Lower lobe of right lung (tissue), 2 donors: ENCODE measurements around the gene IPO9. TPM values are rescaled to one million over a fixed set of nuclear protein-coding genes. Genes with fewer than 3 reads are reported as not detected.

Experiments used
- ATAC-seq, 2 donors: fragments of 200-7000 bp; cut with Tn5 transposase; one replicate each; pipeline ENCODE4 v1.9.1; 2020 to 2022; ENCODE audit warnings: mild to moderate bottlenecking in 2 of 2, moderate library complexity in 2 of 2
- DNase-seq: peaks from one replicate; pipeline ENCODE4 v3.0.0-alpha.2; 2020
- H3K27ac ChIP-seq: fragments of 200-600 bp; one replicate; pipeline ENCODE4 v1.8.0; 2022
- H3K27me3 ChIP-seq: fragments of 200-600 bp; one replicate; pipeline ENCODE4 v1.8.0; 2022; ENCODE audit warnings: low read depth
- H3K36me3 ChIP-seq: fragments of 200-600 bp; one replicate; pipeline ENCODE4 v1.8.0; 2022; ENCODE audit warnings: mild to moderate bottlenecking
- H3K4me1 ChIP-seq: fragments of 200-600 bp; one replicate; pipeline ENCODE4 v1.8.0; 2022
- H3K4me3 ChIP-seq: fragments of 200-600 bp; one replicate; pipeline ENCODE4 v1.8.0; 2022; ENCODE audit warnings: mild to moderate bottlenecking
- H3K9me3 ChIP-seq: fragments of 200-600 bp; one replicate; pipeline ENCODE4 v1.8.0; 2022
- intact Hi-C: fragments of 100-400 bp; cut with DNase I; formaldehyde crosslinking; loops from one replicate; pipeline ENCODE4 v1.11.0; 2022
- total RNA-seq: library from RNA; stranded (reverse); fragmentation: NEBNext Ultra II Directional; extraction: Animal tissue kit (Norgen Biotek cat#: 25700); gene quantifications from one replicate; pipeline ENCODE4 v1.2.1, GENCODE V29; 2021
- TF ChIP-seq, protein P1 (sequence below): fragments of 200-600 bp; IDR thresholded peaks from one replicate; pipeline ENCODE4 v1.8.0; 2022; ENCODE audit warnings: antibody characterized with exemption, mild to moderate bottlenecking
- donor health status: DM: no; HTN: yes; CAD: no; lungs with severe emphysema.

IPO9 gene
- total RNA-seq, 1 donor from 2014 or later: 34.1 TPM

- peaks cover 61% of the 10 kb centered on the region for H3K36me3 ChIP-seq
- no peak for ATAC-seq
- intact Hi-C loops: no loop called here
Observed at GRCh38 chr1:201783058-201783457, 45.9 kb upstream of the IPO9 start.

GRCh38 chr1:201783572-201783971, 45.4 kb upstream of the IPO9 start:
- H3K9me3 ChIP-seq: no peaks in the 10 kb centered on the region
- no peak for ATAC-seq
- peaks cover 66% of the 10 kb centered on the region for H3K36me3 ChIP-seq
- no peak for DNase-seq
- H3K4me1 ChIP-seq: no peaks in the 10 kb centered on the region
- TF ChIP-seq, protein P1, sequence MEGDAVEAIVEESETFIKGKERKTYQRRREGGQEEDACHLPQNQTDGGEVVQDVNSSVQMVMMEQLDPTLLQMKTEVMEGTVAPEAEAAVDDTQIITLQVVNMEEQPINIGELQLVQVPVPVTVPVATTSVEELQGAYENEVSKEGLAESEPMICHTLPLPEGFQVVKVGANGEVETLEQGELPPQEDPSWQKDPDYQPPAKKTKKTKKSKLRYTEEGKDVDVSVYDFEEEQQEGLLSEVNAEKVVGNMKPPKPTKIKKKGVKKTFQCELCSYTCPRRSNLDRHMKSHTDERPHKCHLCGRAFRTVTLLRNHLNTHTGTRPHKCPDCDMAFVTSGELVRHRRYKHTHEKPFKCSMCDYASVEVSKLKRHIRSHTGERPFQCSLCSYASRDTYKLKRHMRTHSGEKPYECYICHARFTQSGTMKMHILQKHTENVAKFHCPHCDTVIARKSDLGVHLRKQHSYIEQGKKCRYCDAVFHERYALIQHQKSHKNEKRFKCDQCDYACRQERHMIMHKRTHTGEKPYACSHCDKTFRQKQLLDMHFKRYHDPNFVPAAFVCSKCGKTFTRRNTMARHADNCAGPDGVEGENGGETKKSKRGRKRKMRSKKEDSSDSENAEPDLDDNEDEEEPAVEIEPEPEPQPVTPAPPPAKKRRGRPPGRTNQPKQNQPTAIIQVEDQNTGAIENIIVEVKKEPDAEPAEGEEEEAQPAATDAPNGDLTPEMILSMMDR: no peak
- no peaks in the 10 kb centered on the region for H3K27me3 ChIP-seq
- intact Hi-C loops: no loop called here
- H3K27ac ChIP-seq: no peak overlapping the region
- H3K4me3 ChIP-seq: no peak overlapping the region

More at GRCh38 chr1:201783058-201783457, 45.9 kb upstream of the IPO9 start:
- no peak for DNase-seq
- Histone ChIP-seq H3K4me1 (no peaks in the 10 kb centered on the region), H3K27ac (no peak overlapping the region), H3K9me3 (no peaks in the 10 kb centered on the region), H3K4me3 (no peak overlapping the region), H3K27me3 (no peaks in the 10 kb centered on the region)
- TF ChIP-seq, protein P1: no peak

GRCh38 chr1:201785291-201785690, 43.7 kb upstream of the IPO9 start:
- intact Hi-C loops: no loop called here
- no peaks in the 10 kb centered on the region for H3K27me3 ChIP-seq
- no peak overlapping the region for H3K4me3 ChIP-seq
- H3K4me1 ChIP-seq: peaks cover 6% of the 10 kb centered on the region
- peaks cover 68% of the 10 kb centered on the region for H3K36me3 ChIP-seq
- ATAC-seq (no peak), DNase-seq (no peak)
- TF ChIP-seq, protein P1: no peak
- no peak overlapping the region for H3K27ac ChIP-seq
- H3K9me3 ChIP-seq: no peaks in the 10 kb centered on the region

- Histone ChIP-seq H3K27ac (no peak overlapping the region), H3K36me3 (peaks cover 58% of the 10 kb centered on the region), H3K4me1 (peaks cover 22% of the 10 kb centered on the region), H3K4me3 (no peak overlapping the region), H3K9me3 (no peaks in the 10 kb centered on the region), H3K27me3 (no peaks in the 10 kb centered on the region)
- intact Hi-C loops: no loop called here
- TF ChIP-seq, protein P1: no peak
- DNase-seq (no peak), ATAC-seq (no peak)
Observed at GRCh38 chr1:201786824-201787223, 42.1 kb upstream of the IPO9 start.

- Histone ChIP-seq H3K27me3 (no peaks in the 10 kb centered on the region), H3K27ac (no peak overlapping the region), H3K4me3 (no peak overlapping the region), H3K9me3 (no peaks in the 10 kb centered on the region), H3K4me1 (peaks cover 34% of the 10 kb centered on the region), H3K36me3 (peaks cover 46% of the 10 kb centered on the region)
- TF ChIP-seq, protein P1: no peak
- ATAC-seq (no peak), DNase-seq (no peak)
- intact Hi-C loops: no loop called here
Observed at GRCh38 chr1:201788296-201788695, 40.7 kb upstream of the IPO9 start.

DNA sequence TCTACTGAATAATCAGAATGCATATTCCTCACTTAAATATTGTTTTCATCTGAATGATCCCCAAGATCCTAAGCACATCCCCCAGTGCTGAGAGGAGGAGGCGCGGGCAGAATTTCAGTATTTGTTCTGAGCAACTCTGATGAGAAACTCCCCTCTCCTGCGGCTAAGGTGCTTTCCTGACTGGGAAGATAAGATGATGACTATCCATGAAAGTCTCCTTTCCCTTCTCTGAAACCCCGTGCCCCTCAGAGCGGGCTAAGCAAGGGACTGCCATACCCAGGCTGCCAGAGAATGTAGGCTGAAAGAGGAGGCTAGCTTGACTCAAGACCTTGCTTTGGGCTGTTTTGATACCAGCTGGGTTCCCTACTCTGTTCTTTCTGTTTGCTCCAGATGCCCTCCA, 39.7 kb upstream of the IPO9 start:
- H3K36me3 ChIP-seq: peaks cover 46% of the 10 kb centered on the region

More for the DNA sequence above, 39.7 kb upstream of the IPO9 start:
- no peak overlapping the region for H3K27ac ChIP-seq
- H3K4me1 ChIP-seq: peaks cover 34% of the 10 kb centered on the region
- ATAC-seq (no peak), DNase-seq (no peak)
- intact Hi-C loops: no loop called here
- H3K4me3 ChIP-seq: no peak overlapping the region
- TF ChIP-seq, protein P1: no peak
- H3K9me3 ChIP-seq: no peaks in the 10 kb centered on the region
- no peaks in the 10 kb centered on the region for H3K27me3 ChIP-seq
